Tibial nerve (tissue), 4 donors: ENCODE data around the gene CD300LD. TPM values are rescaled to one million over a fixed set of nuclear protein-coding genes. Genes with fewer than 3 reads are reported as not detected.

Experiments used
- DNase-seq, 2 donors: peaks; one replicate each; pipeline ENCODE4 v3.0.0-alpha.2; 2019; ENCODE audit warnings: low spot score in 2 of 2
- H3K27ac ChIP-seq, 4 donors: fragments of 200-600 bp; sonication (generic) in 3 of 4; one replicate each; pipeline ENCODE4 v1.5.1; 2017 to 2019; ENCODE audit warnings: mild to moderate bottlenecking in 1 of 4
- H3K27me3 ChIP-seq, 2 donors: fragments of 200-600 bp; sonication (generic) in 1 of 2; one replicate each; pipeline versions ENCODE4 v1.5.1 to v1.6.0; 2017 to 2019
- H3K36me3 ChIP-seq, 3 donors: fragments of 200-600 bp; sonication (generic); one replicate each; pipeline ENCODE4 v1.5.1; 2018 to 2019
- H3K4me1 ChIP-seq, 4 donors: fragments of 200-600 bp; sonication (generic) in 3 of 4; one replicate each; pipeline ENCODE4 v1.5.1; 2017 to 2019
- H3K4me3 ChIP-seq, 4 donors: fragments of 200-600 bp; sonication (generic) in 3 of 4; one replicate each; pipeline ENCODE4 v1.5.1; 2017 to 2019; ENCODE audit warnings: mild to moderate bottlenecking in 1 of 4, moderate library complexity in 1 of 4
- H3K9me3 ChIP-seq, 4 donors: fragments of 200-600 bp; sonication (generic) in 3 of 4; one replicate each; pipeline ENCODE4 v1.5.1; 2017 to 2019
- CTCF ChIP-seq, 5 experiments: fragments of 200-600 bp in 3 of 5; fragments of 450-650 bp in 2 of 5; sonication (generic) in 3 of 5; IDR thresholded peaks; one replicate each; pipeline ENCODE4 v1.5.1; 2016 to 2019; ENCODE audit warnings: antibody characterized with exemption in 5 of 5, mild to moderate bottlenecking in 3 of 5, moderate library complexity in 2 of 5
- EP300 ChIP-seq, 2 donors: sonication (generic); formaldehyde crosslinking; IDR thresholded peaks; one replicate each; pipeline ENCODE4 v1.6.1; 2017; ENCODE audit warnings: antibody characterized with exemption in 2 of 2, mild to moderate bottlenecking in 1 of 2
- POLR2A ChIP-seq, 2 donors: fragments of 450-650 bp; IDR thresholded peaks; one replicate each; pipeline ENCODE4 v1.6.1; 2017; ENCODE audit warnings: antibody characterized with exemption in 2 of 2, mild to moderate bottlenecking in 2 of 2, moderate library complexity in 2 of 2
- WGBS, 2 donors: methylation state at CpG; one replicate each; pipeline ENCODE4 v1.1.5; 2018; 5-methylcytosine and 5-hydroxymethylcytosine counted together
- total RNA-seq, 4 donors: library from RNA; depleted of rRNA; stranded (reverse); fragments of >200 nt; gene quantifications; one replicate each; pipeline ENCODE4 v1.1.0, GENCODE V29; 2016

The CD300LD gene
- total RNA-seq, 4 donors from 2014 or later: not detected

- H3K4me1 ChIP-seq: no peaks in the 10 kb centered on the region
- H3K36me3 ChIP-seq: no peaks in the 10 kb centered on the region
- no peak overlapping the region for H3K27ac ChIP-seq
- H3K4me3 ChIP-seq: no peak overlapping the region
- peaks cover 0 to 16% of the 10 kb centered on the region in 2 donors for H3K27me3 ChIP-seq
- H3K9me3 ChIP-seq: no peaks in the 10 kb centered on the region
- no peak for DNase-seq
- 64 to 71% methylated on average over 8 of the region's 8 CpGs for WGBS, 2 donors
- TF ChIP-seq POLR2A (IDR thresholded peaks at IDR 0.05): no peak
- TF ChIP-seq CTCF (IDR thresholded peaks at IDR 0.05): no peak
- TF ChIP-seq EP300 (IDR thresholded peaks at IDR 0.05): no peak
These were observed 5.1 kb upstream of the CD300LD start for GRCh38 chr17:74597069-74597790.

- no peak for DNase-seq
- Histone ChIP-seq H3K9me3 (no peaks in the 10 kb centered on the region), H3K4me1 (no peaks in the 10 kb centered on the region), H3K36me3 (no peaks in the 10 kb centered on the region), H3K27me3 (peaks cover 0 to 16% of the 10 kb centered on the region in 2 donors), H3K4me3 (no peak overlapping the region), H3K27ac (no peak overlapping the region)
- 62 to 76% methylated on average over 6 of the region's 6 CpGs for WGBS, 2 donors
- TF ChIP-seq CTCF (IDR thresholded peaks at IDR 0.05) (no peak), EP300 (IDR thresholded peaks at IDR 0.05) (no peak), POLR2A (IDR thresholded peaks at IDR 0.05) (no peak)
These were observed 3.1 kb upstream of the CD300LD start for GRCh38 chr17:74595037-74595750.

- H3K27ac ChIP-seq: no peak overlapping the region
- peaks cover 0 to 10% (median 0%) of the 10 kb centered on the region in 4 donors for H3K9me3 ChIP-seq
- peaks cover 0 to 3% of the 10 kb centered on the region in 2 donors for H3K27me3 ChIP-seq
- WGBS, 2 donors: 83 to 88% methylated on average over 1 of the region's 1 CpG
- no peak overlapping the region for H3K4me3 ChIP-seq
- no peaks in the 10 kb centered on the region for H3K4me1 ChIP-seq
- DNase-seq: no peak
- H3K36me3 ChIP-seq: no peaks in the 10 kb centered on the region
- no peak for TF ChIP-seq POLR2A (IDR thresholded peaks at IDR 0.05)
- TF ChIP-seq EP300 (IDR thresholded peaks at IDR 0.05): no peak
- no peak for TF ChIP-seq CTCF (IDR thresholded peaks at IDR 0.05)
These were observed 580 bp downstream of the CD300LD start for GRCh38 chr17:74591503-74591902.

GRCh38 chr17:74585711-74586110 lies 6.4 kb downstream of the CD300LD start:
- Histone ChIP-seq H3K4me1 (no peaks in the 10 kb centered on the region), H3K9me3 (peaks cover 0 to 17% (median 0%) of the 10 kb centered on the region in 4 donors), H3K36me3 (no peaks in the 10 kb centered on the region), H3K27ac (no peak overlapping the region), H3K4me3 (no peak overlapping the region), H3K27me3 (no peaks in the 10 kb centered on the region)
- 85 to 86% methylated on average over 5 of the region's 5 CpGs for whole genome bisulfite sequencing, 2 donors
- TF ChIP-seq EP300 (IDR thresholded peaks at IDR 0.05) (no peak), POLR2A (IDR thresholded peaks at IDR 0.05) (no peak), CTCF (IDR thresholded peaks at IDR 0.05) (no peak)
- DNase-seq: no peak
